ENCODE measurements around the gene TSPAN9.

The TSPAN9 gene

GRCh38 chr12:3195337-3195736 lies 118.2 kb downstream of the TSPAN9 start:
- DNase-seq: no peak

- no peak for DNase-seq
Measured at GRCh38 chr12:3195859-3196483, 118.8 kb downstream of the TSPAN9 start.

- DNase-seq: no peak
Measured at GRCh38 chr12:3196488-3196887, 119.3 kb downstream of the TSPAN9 start.

DNA sequence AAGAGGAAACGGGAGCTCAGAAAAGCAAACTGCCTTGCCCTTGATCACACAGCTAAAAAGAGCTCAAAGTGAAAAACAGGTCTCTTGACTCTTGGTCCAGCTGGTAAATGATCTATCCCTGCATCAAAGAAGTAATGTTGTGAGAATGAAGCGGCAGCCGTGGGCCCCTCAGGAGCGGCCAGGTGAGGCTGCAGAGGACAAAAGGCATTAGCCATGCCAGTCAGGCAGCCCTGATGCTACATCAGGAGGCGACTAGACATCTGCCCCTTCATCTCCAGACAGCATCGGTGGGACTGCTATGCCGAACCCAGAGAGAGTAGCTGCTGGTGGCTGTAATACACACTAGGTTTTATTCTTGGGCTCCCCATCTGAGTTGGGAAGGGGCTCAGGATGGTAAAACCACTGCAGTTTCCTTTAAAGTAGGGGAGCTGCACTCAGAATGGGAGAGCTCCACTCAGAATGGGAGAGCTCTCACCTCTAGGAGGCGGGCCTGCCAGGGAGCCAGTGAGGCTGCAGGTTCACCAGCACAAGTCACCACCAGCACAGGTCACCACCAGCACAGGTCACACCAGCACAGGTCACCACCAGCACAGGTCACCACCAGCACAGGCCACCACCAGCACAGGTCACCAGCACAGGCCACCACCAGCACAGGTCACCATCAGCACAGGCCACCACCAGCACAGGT lies 120.1 kb downstream of the TSPAN9 start:
- no peak for DNase-seq

- no peak for DNase-seq
Measured at GRCh38 chr12:3199551-3200031, 122.4 kb downstream of the TSPAN9 start.

DNA sequence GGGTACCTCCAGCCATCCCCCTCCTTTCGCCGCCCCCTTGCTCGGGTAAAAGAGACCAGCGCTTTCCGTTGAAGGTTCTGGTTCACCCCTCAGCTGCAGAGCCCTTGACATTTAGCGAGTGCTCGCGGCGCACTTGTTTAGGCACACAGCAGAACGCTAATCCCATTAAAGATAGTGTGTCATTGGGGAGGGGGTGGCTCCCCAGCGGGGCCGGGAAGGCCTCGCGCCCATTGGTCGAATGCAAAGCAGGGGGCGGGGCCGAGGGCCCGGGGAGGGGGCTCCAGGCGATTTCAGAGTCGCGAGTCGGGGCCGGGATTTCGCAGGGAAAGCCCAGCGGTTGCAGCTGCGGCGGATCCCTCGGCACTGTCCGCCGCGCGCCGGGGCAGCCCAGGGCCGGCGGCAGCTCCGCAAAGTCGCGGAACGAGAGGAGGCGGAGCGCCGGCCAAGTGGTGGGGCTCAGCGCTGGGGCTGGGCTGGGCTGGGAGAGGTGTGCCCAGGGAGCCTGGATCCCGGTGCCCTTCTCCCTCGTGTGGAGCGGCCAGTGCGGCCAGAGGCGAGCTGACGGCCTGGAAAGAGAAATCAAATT lies 122.9 kb downstream of the TSPAN9 start:
- peak; percentile 61 for DNase-seq

GRCh38 chr12:3200814-3201233 lies 123.6 kb downstream of the TSPAN9 start:
- DNase-seq: no peak

DNA sequence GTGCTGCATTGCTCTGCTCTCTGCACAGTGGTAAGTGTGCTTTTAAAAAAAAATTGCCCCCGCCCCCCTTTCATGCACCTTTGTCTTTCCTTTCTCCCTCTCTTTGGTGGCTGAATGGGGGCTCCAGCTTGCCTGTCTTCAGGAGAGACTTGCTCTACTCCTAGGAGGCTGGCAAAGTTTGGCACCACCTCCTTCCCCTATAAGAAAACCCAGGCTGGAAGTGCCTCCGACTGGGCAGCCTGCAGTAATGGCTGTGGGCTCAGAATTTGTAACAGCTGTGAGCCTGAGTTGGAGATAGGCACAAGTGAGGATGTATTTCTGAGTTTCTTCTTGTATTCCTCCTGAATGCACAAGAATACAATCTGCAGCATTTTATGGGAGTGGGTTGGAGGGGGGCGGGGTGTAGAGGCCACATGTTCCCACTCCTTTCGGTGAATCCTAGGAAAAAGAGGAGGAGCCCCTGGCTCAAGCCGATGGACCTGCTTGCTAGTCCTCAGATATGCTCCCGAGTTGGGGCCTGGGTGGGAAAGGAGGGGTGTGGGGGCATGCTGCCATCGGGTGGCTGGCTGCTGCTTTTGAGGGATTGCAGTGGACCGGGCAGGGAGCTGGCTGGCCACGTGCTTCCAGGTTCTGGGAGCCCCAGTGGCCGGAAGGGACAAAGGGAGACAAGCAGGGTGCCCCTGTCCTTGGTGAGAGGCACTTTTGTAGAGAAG lies 124.3 kb downstream of the TSPAN9 start:
- no peak for DNase-seq

GRCh38 chr12:3202096-3202495 lies 124.9 kb downstream of the TSPAN9 start:
- DNase-seq: no peak

- DNase-seq: peak; percentile 82
Measured at GRCh38 chr12:3202734-3203446, 125.7 kb downstream of the TSPAN9 start.

DNA sequence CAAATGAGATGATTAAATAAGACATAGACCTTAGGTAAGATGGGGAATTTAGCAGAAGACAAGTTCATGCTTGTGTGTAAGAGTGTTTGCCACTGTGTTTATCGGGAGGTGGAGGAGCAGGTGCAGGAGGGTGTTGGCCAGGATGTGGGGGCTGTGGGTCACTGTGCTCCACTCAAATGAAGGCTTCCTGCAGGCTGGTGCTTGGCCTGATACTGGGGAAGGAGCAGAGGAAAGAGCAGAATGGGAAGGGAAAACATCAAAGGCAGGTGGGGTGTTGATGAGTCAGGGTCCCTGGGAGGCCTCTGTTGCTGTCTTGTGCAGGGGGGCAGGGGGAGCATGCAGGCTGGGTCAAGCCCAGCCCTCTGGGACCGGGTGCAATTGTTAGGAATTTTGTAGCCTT lies 126.5 kb downstream of the TSPAN9 start:
- no peak for DNase-seq

DNA sequence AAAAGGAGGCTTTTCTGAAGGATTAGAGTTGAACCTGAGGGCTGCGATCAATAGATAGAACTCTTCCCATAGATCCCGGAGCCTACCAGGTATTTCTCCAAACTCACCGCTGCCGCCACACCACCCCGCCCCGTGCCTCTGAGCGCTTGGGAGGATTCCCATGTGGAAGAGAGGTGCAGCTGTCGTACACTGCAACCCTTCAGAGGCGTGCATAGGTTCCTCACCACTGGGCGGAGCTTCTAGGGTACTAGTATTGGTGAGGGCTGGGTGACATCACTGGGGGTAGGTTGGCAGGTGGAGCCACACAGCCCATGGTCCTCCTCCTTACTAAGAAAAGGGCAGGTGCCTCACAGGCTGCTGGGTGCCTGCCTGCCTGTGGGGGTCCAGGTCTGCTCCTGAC lies 127.0 kb downstream of the TSPAN9 start:
- DNase-seq: peak; percentile 23

DNA sequence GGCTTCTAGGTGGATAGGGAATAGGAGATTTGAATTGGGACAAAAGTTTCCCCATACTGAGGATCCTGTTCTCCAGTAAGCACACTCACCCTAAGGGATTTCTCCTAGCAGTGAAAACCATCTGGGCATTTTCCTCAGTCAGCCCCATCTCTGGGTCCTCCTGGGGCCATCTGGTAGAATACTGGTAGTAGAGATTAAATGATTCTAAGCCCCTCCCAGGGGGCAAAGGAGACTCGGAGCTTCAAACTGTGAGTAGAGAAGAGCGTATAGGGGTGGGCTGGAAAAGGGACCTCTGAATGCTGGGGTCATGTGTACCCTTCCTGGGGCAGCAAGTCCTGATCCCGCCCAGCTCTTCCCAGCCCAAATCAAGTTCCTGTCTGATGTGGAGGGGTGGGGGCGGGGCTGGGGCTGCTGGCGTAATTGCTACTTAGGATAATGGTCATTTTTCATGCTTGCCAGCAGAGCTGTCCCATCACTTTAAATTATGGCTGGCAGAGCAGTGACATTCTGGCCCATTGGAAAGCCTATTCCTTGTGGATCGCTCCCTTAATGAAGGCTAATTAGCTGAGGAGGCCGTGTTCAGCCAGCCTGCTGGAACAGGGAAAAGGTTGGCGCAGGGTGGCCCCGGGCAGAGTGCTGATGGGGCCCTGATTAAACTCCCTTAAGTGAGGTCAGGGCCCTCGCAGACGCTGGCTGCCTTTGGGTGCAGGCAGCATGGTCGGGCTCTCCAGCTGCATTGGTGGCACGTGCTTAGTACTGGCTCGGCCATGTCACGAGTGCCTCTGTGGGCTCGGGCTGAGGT lies 127.8 kb downstream of the TSPAN9 start:
- DNase-seq: peak; percentile 70

DNA sequence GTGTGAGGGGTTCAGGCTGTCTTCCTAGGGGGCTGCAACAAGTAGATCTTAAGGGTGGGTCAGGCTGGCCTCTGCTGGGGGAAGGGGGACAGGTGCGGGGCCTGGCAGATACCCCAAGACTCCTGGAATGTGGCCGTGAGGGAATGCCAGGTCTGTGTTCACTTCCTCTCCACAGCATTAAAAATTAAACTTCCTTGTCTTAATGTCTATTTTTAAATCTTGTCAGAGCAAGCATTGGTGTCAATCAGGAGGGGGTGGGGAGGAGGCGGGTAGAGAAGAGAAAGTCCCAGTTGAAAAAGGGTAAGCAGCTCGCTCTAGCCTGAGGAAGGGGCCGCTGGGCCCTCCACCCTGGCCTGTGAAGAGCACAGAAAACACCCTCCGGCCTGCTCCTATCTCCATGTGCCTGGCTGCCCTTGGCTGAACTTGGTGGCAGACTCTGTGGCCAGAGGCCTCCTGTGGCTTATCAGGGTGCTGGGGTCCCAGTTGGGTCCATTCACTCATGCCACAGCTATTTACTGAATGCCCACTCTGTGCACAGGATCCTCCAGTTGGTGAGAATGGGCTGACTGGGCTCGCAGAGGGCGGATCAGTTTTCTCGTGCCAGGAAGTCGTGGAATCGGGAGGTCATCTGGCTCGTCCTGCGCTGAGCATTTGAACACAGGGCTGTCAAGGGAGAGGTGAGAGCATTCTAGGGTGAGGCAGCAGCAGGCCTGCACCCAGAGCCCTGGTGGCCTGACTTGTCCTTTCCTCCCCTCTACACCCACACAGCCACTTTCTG lies 128.8 kb downstream of the TSPAN9 start:
- no peak for DNase-seq

GRCh38 chr12:3206536-3207072 lies 129.4 kb downstream of the TSPAN9 start:
- DNase-seq: peak; percentile 35

GRCh38 chr12:3207175-3207574 lies 130.0 kb downstream of the TSPAN9 start:
- peak; percentile 54 for DNase-seq

GRCh38 chr12:3207858-3208257 lies 130.7 kb downstream of the TSPAN9 start:
- no peak for DNase-seq

DNA sequence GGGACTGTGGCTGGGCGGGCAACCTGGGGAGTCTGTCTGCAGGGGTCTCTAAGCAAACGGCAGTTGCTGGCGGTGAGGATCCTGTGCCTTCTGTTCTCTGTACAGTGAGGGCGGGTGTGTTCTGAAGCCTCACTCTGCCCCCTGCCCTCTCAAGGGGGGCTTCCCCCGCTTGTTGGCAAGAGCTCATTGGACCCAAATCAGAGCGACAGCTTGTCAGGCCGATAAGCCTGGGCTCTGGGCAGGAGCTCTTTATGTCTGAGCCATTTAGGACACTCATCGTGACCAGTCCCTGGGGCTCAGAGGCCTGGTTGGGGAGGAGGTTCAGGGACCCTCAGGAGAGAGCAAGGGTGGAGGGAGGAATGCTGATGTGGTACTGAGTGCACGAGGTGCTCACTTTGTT lies 136.0 kb downstream of the TSPAN9 start:
- peak; percentile 95 for DNase-seq

DNA sequence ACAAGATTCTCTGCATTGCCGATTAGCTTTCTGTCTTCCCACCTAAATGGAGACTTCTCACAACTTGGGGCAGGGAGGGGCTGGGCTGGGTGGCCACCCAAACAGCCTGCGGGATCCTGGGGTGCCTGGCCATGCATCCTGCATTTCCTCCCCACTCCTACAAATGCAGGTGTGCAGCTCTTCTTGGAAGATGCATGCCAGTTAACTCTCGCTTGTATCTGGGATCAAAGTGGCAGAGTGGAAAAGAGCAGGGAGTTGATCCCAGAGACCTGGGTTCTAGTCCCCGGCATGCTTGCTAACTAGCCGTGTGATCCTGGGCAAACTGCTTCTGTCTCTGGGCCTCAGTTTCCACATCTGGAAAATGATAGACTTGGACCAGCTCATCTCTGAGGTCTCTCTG lies 136.6 kb downstream of the TSPAN9 start:
- DNase-seq: no peak

DNA sequence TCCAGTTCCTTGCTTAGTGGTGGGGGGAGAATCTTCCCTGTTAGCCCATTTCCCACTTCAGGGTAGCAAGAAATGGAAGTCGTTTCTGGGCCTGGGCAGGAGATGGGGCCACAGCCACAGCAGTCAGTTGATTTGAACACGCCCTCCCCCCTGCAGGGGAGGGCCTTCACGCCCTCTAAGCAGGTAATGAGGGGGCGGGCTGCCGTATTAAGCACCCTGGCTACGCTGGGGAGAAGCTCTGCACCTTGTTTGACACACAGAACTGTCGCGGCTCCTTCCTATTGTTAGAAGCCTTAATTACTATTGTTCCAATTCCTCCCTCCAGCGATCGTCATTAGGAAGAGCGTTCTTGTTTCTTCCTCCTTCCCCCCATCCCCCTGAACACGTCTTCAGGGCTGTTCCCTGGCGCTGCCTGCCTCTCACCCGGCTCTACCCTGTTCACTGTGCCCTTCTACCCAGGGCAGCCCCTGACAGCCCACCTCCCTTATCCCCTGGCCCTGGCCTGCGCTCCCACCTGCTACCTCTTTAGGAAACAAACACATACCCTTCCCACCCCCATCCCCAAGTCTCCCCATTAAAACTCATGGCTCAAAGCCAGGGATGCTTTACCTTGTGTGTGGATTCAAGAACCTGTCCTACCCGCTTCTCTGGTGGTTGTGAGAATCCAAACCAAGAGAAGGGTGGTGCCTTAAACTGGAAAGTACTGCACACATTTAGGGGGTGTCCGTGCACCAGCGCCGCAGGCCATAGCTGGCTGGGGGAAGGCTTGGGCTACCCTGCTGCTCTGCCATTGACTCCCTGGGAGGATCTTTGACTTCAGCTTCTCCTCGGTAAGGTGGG lies 137.6 kb downstream of the TSPAN9 start:
- peak; percentile 31 for DNase-seq
